SH-SY5Y (cell line): ENCODE data around the gene GOLGA6L2.

Experiments used
- GATA2 ChIP-seq: IDR thresholded peaks from 2 replicates; pipeline ENCODE4 v1.6.1; 2011; ENCODE audit warnings: mild to moderate bottlenecking, low read depth, low read length
- GATA3 ChIP-seq: IDR thresholded peaks from 2 replicates; pipeline ENCODE4 v1.6.1; 2011; ENCODE audit warnings: low read depth, mild to moderate bottlenecking, low read length, moderate library complexity

GRCh38 chr15:23437146-23437545 is 9.9 kb downstream of the GOLGA6L2 start:
- TF ChIP-seq GATA2 (no peak), GATA3 (no peak)
